Testis (tissue), 3 donors: ENCODE data around the gene TRPV5. TPM values are rescaled to one million over a fixed set of nuclear protein-coding genes. Genes with fewer than 3 reads are reported as not detected.

Source experiments
- DNase-seq: peaks from one replicate; pipeline ENCODE4 v3.0.0-alpha.2; 2019
- H3K27ac ChIP-seq, 2 donors: fragments of 200-600 bp; sonication (generic); one replicate each; pipeline ENCODE4 v1.5.1; 2019
- H3K27me3 ChIP-seq: fragments of 200-600 bp; sonication (generic); one replicate; pipeline ENCODE4 v1.5.1; 2019
- H3K36me3 ChIP-seq: fragments of 200-600 bp; sonication (generic); one replicate; pipeline ENCODE4 v1.5.1; 2017; ENCODE audit warnings: low read depth; ENCODE audit errors: missing control alignments
- H3K4me1 ChIP-seq: fragments of 200-600 bp; sonication (generic); one replicate; pipeline ENCODE4 v1.5.1; 2019
- H3K4me3 ChIP-seq, 2 donors: fragments of 200-600 bp; sonication (generic); one replicate each; pipeline ENCODE4 v1.5.1; 2017 to 2019
- H3K9me3 ChIP-seq: fragments of 200-600 bp; sonication (generic); one replicate; pipeline ENCODE4 v1.5.1; 2017
- CTCF ChIP-seq, 3 experiments: fragments of 450-650 bp in 2 of 3; fragments of 200-600 bp in 1 of 3; sonication (generic) in 1 of 3; IDR thresholded peaks; one replicate each; pipeline ENCODE4 v1.5.1; 2016 to 2019; ENCODE audit warnings: antibody characterized with exemption in 3 of 3, mild to moderate bottlenecking in 2 of 3, moderate library complexity in 1 of 3
- POLR2A ChIP-seq: fragments of 450-650 bp; IDR thresholded peaks from one replicate; pipeline ENCODE4 v1.6.1; 2017; ENCODE audit warnings: antibody characterized with exemption, mild to moderate bottlenecking, moderate library complexity
- WGBS, 2 donors: methylation state at CpG; one replicate each; pipeline ENCODE4 v1.1.5; 2018; 5-methylcytosine and 5-hydroxymethylcytosine counted together
- intact Hi-C: fragments of 100-400 bp; cut with DNase I; formaldehyde crosslinking; loops from one replicate; pipeline ENCODE4 v1.15.1; 2023; ENCODE audit warnings: low total_unique reads
- polyA plus RNA-seq: library from polyadenylated mRNA; stranded (reverse); fragments of 350-450 nt; fragmentation: Illumina TruSeq; extraction: RNeasy Lipid Tissue Mini Kit (QIAGEN cat#74804); gene quantifications from one replicate; pipeline ENCODE4 v1.2.3, GENCODE V29; 2014; ENCODE audit warnings: low read depth, low replicate concordance; ENCODE audit not compliant: insufficient read depth
- total RNA-seq, 2 donors: library from RNA; depleted of rRNA; stranded (reverse); fragments of >200 nt; gene quantifications; one replicate each; pipeline ENCODE4 v1.2.3, GENCODE V29; 2016

TRPV5 gene
- total and polyA plus RNA-seq, 3 donors from 2014 or later = 0.57 to 2.1 (median 1.4) TPM

- H3K4me3 ChIP-seq = no peak overlapping the region
- DNase-seq = no peak
- no peaks in the 10 kb centered on the region for H3K4me1 ChIP-seq
- TF ChIP-seq CTCF (IDR thresholded peaks at IDR 0.05) = no peak
- TF ChIP-seq POLR2A = no peak
- WGBS, 2 donors = 88 to 92% methylated on average over 28 to 37 of the region's 37 CpGs
- H3K9me3 ChIP-seq = no peaks in the 10 kb centered on the region
- intact Hi-C loops = loop anchor here (10.0 kb wide), 1 partner anchor 141 kb away; no protein-coding TSS in a partner anchor
- H3K36me3 ChIP-seq = no peaks in the 10 kb centered on the region
- H3K27me3 ChIP-seq = no peaks in the 10 kb centered on the region
- no peak overlapping the region for H3K27ac ChIP-seq
Observed at GRCh38 chr7:142863891-142864685, 69.5 kb downstream of the TRPV5 start.

- Histone ChIP-seq H3K27ac (no peak overlapping the region), H3K27me3 (no peaks in the 10 kb centered on the region), H3K4me3 (no peak overlapping the region), H3K4me1 (no peaks in the 10 kb centered on the region), H3K36me3 (no peaks in the 10 kb centered on the region), H3K9me3 (no peaks in the 10 kb centered on the region)
- WGBS, 2 donors = 85% methylated on average over 7 of the region's 7 CpGs
- intact Hi-C loops = loop anchor here (10.0 kb wide), 1 partner anchor 142 kb away; no protein-coding TSS in a partner anchor
- TF ChIP-seq CTCF (IDR thresholded peaks at IDR 0.05) = no peak
- no peak for TF ChIP-seq POLR2A
- DNase-seq = no peak
Observed at GRCh38 chr7:142862786-142863400, 70.7 kb downstream of the TRPV5 start.

GRCh38 chr7:142862351-142862750 lies 71.2 kb downstream of the TRPV5 start:
- Histone ChIP-seq H3K27me3 (no peaks in the 10 kb centered on the region), H3K27ac (no peak overlapping the region), H3K4me3 (no peak overlapping the region), H3K4me1 (no peaks in the 10 kb centered on the region), H3K36me3 (no peaks in the 10 kb centered on the region), H3K9me3 (no peaks in the 10 kb centered on the region)
- 94 to 95% methylated on average over 4 of the region's 4 CpGs for WGBS, 2 donors
- no peak for DNase-seq
- intact Hi-C loops = loop anchor here (10.0 kb wide), 1 partner anchor 142 kb away; no protein-coding TSS in a partner anchor
- TF ChIP-seq POLR2A (no peak), CTCF (IDR thresholded peaks at IDR 0.05) (no peak)

DNA sequence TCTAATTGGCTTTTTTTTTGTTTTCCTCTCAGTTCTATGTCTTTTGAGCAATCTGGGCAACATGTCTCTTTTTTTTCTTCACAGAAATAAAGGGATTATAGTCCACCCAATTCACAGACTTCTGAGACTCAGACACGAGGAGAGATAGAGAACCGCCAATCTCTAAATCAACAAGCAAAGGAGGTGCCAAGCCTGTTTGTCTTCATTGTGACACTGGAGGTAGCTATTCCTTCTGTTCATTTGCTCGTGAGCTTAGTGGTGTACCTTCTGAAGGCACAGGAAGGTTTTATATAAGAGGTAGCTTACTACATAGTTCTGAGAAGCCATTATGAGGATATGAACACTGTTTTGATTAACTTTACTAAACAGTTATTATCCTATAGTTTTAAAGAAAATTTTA lies 72.6 kb downstream of the TRPV5 start:
- TF ChIP-seq CTCF (IDR thresholded peaks at IDR 0.05) (no peak), POLR2A (no peak)
- no peak overlapping the region for H3K27ac ChIP-seq
- H3K9me3 ChIP-seq = no peaks in the 10 kb centered on the region
- intact Hi-C loops = loop anchor here (10.0 kb wide), 1 partner anchor 144 kb away; no protein-coding TSS in a partner anchor
- WGBS, 2 donors = 72 to 82% methylated on average over 3 of the region's 3 CpGs
- H3K4me1 ChIP-seq = peaks cover 2% of the 10 kb centered on the region
- no peaks in the 10 kb centered on the region for H3K27me3 ChIP-seq
- DNase-seq = no peak
- no peaks in the 10 kb centered on the region for H3K36me3 ChIP-seq
- no peak overlapping the region for H3K4me3 ChIP-seq
